GM18519 (cell line): Measurements from ENCODE around the gene EPG5.
A peak's percentile ranks its signal among the peaks of the same experiment; 100 is the strongest.
"Not testable (repeated sequence)": the region's sequence is repeated elsewhere in the genome, so short reads cannot be mapped to it uniquely, and the experiment has no call there.

Experiments
- ATAC-seq: cut with Tn5 transposase; IDR thresholded peaks from one replicate; pipeline ENCODE4 v1.9.1; 2021; ENCODE audit warnings: mild to moderate bottlenecking, moderate library complexity; ENCODE audit not compliant: unreplicated experiment, low FRiP score

EPG5 gene

GRCh38 chr18:45877403-45877802, 89.7 kb downstream of the EPG5 start:
- ATAC-seq: no peak

GRCh38 chr18:45876161-45876560, 91.0 kb downstream of the EPG5 start:
- no peak for ATAC-seq

GRCh38 chr18:45874491-45875184, 92.5 kb downstream of the EPG5 start:
- ATAC-seq: peak; percentile 87

- ATAC-seq: no peak
Observed at GRCh38 chr18:45871431-45872084, 95.6 kb downstream of the EPG5 start.

GRCh38 chr18:45870419-45870818, 96.7 kb downstream of the EPG5 start:
- no peak for ATAC-seq

- ATAC-seq: no peak
Observed at GRCh38 chr18:45865466-45865865, 101.7 kb downstream of the EPG5 start.

GRCh38 chr18:45864081-45864480, 103.0 kb downstream of the EPG5 start:
- ATAC-seq: no peak

GRCh38 chr18:45863469-45863868, 103.7 kb downstream of the EPG5 start:
- no peak for ATAC-seq

GRCh38 chr18:45861926-45862325, 105.2 kb downstream of the EPG5 start:
- no peak for ATAC-seq

- ATAC-seq: no peak
Observed at GRCh38 chr18:45860971-45861370, 106.2 kb downstream of the EPG5 start.

- ATAC-seq: no peak
Observed at GRCh38 chr18:45860492-45860891, 106.6 kb downstream of the EPG5 start.

GRCh38 chr18:45859334-45859733, 107.8 kb downstream of the EPG5 start:
- no peak for ATAC-seq

GRCh38 chr18:45856531-45856930, 110.6 kb downstream of the EPG5 start:
- ATAC-seq: no peak

- no peak for ATAC-seq
Observed at GRCh38 chr18:45854036-45854586, 113.0 kb downstream of the EPG5 start.

- ATAC-seq: no peak
Observed at GRCh38 chr18:45852631-45853030, 114.5 kb downstream of the EPG5 start.

GRCh38 chr18:45851161-45851925, 115.8 kb downstream of the EPG5 start:
- ATAC-seq: no peak

- ATAC-seq: no peak
Observed at GRCh38 chr18:45850021-45850420, 117.1 kb downstream of the EPG5 start.

GRCh38 chr18:45849529-45849928, 117.6 kb downstream of the EPG5 start:
- ATAC-seq: no peak

- ATAC-seq: not testable (repeated sequence)
Observed at GRCh38 chr18:45848643-45849042, 118.5 kb downstream of the EPG5 start.

GRCh38 chr18:45847119-45847518, 120.0 kb downstream of the EPG5 start:
- ATAC-seq: no peak

GRCh38 chr18:45845410-45845809, 121.7 kb downstream of the EPG5 start:
- no peak for ATAC-seq
